Stimulated activated naive CD8-positive, alpha-beta T cell treated with anti-CD3 and anti-CD28 coated beads, Interleukin-15, amount 100 ng/mL, for 72 hours (primary cell): ENCODE data around the gene SEMA4D.

ENCODE experiments used
- ATAC-seq: fragments of 150-1000 bp; cut with Tn5 transposase; 2 replicates; pipeline ENCODE4 v1.10.0; 2021; ENCODE audit warnings: mild to moderate bottlenecking, moderate library complexity
- DNase-seq, 2 donors: peaks; one replicate each; pipeline ENCODE4 v3.0.0; 2021 to 2022
- H3K27ac Mint-ChIP-seq, 2 donors: one replicate each; pipeline ENCODE4 v1.8.0; 2022; ENCODE audit warnings: mild to moderate bottlenecking in 2 of 2, mixed read lengths in 2 of 2, moderate library complexity in 2 of 2
- H3K27me3 Mint-ChIP-seq: one replicate; pipeline ENCODE4 v1.8.0; 2022; ENCODE audit warnings: mixed read lengths
- H3K4me1 Mint-ChIP-seq: one replicate; pipeline ENCODE4 v1.8.0; 2022; ENCODE audit warnings: mild to moderate bottlenecking, mixed read lengths
- H3K4me3 Mint-ChIP-seq, 2 donors: one replicate each; pipeline ENCODE4 v1.8.0; 2022; ENCODE audit warnings: mild to moderate bottlenecking in 2 of 2, mixed read lengths in 2 of 2, moderate library complexity in 1 of 2
- H3K9me3 Mint-ChIP-seq, 2 donors: one replicate each; pipeline ENCODE4 v1.8.0; 2022; ENCODE audit warnings: mixed read lengths in 2 of 2

Gene SEMA4D

GRCh38 chr9:89325733-89326132, 172.2 kb downstream of the SEMA4D start:
- Mint-ChIP-seq H3K4me3 (no peak overlapping the region), H3K9me3 (no peaks in the 10 kb centered on the region), H3K4me1 (peaks cover 46% of the 10 kb centered on the region), H3K27ac (no peak overlapping the region), H3K27me3 (no peaks in the 10 kb centered on the region)
- ATAC-seq = no peak
- no peak for DNase-seq

- no peaks in the 10 kb centered on the region for H3K27me3 Mint-ChIP-seq
- ATAC-seq (no peak), DNase-seq (no peak)
- no peaks in the 10 kb centered on the region for H3K9me3 Mint-ChIP-seq
- H3K4me3 Mint-ChIP-seq = peak overlapping the region in 1 of 2 donors; percentile 34
- peak overlapping the region; percentile 5 to 34 for H3K27ac Mint-ChIP-seq
- H3K4me1 Mint-ChIP-seq = peaks cover 57% of the 10 kb centered on the region
Measured at GRCh38 chr9:89323390-89323789, 174.5 kb downstream of the SEMA4D start.

- no peaks in the 10 kb centered on the region for H3K27me3 Mint-ChIP-seq
- H3K27ac Mint-ChIP-seq = peak overlapping the region; percentile 96 to 99
- ATAC-seq = no peak
- peak overlapping the region; percentile 78 to 93 for H3K4me3 Mint-ChIP-seq
- H3K9me3 Mint-ChIP-seq = no peaks in the 10 kb centered on the region
- DNase-seq = no peak
- peaks cover 75% of the 10 kb centered on the region for H3K4me1 Mint-ChIP-seq
Measured at GRCh38 chr9:89319015-89319905, 178.7 kb downstream of the SEMA4D start.

GRCh38 chr9:89318123-89319014, 179.5 kb downstream of the SEMA4D start, which contains the start of gene SECISBP2:
Gene SECISBP2, plus strand, starts transcription at chr9:89318500. Its CDS starts 77 bp downstream, at chr9:89318577.
- Mint-ChIP-seq H3K4me1 (peaks cover 75% of the 10 kb centered on the region), H3K27me3 (no peaks in the 10 kb centered on the region), H3K4me3 (peak within 1 kb of the TSS; percentile 90 to 93), H3K27ac (peak within 1 kb of the TSS; percentile 96 to 99), H3K9me3 (no peaks in the 10 kb centered on the region)
- ATAC-seq (peak; percentile 92), DNase-seq (peak; percentile 97)

- Mint-ChIP-seq H3K27ac (peak overlapping the region; percentile 96 to 99), H3K4me3 (peak overlapping the region; percentile 90 to 93), H3K27me3 (no peaks in the 10 kb centered on the region), H3K9me3 (no peaks in the 10 kb centered on the region), H3K4me1 (peaks cover 71% of the 10 kb centered on the region)
- ATAC-seq (no peak), DNase-seq (no peak)
Measured at GRCh38 chr9:89317282-89317681, 180.6 kb downstream of the SEMA4D start.

- no peak overlapping the region for H3K27ac Mint-ChIP-seq
- no peaks in the 10 kb centered on the region for H3K27me3 Mint-ChIP-seq
- no peaks in the 10 kb centered on the region for H3K9me3 Mint-ChIP-seq
Measured at GRCh38 chr9:89315482-89315881, 182.4 kb downstream of the SEMA4D start.

GRCh38 chr9:89314955-89315354, 183.0 kb downstream of the SEMA4D start:
- Mint-ChIP-seq H3K9me3 (no peaks in the 10 kb centered on the region), H3K27ac (no peak overlapping the region), H3K27me3 (no peaks in the 10 kb centered on the region), H3K4me3 (peak overlapping the region; percentile 94 to 96), H3K4me1 (peaks cover 51% of the 10 kb centered on the region)
- no peak for DNase-seq
- ATAC-seq = no peak

More at GRCh38 chr9:89315482-89315881, 182.4 kb downstream of the SEMA4D start:
- DNase-seq (no peak), ATAC-seq (no peak)
- H3K4me3 Mint-ChIP-seq = peak overlapping the region; percentile 15 to 94
- peaks cover 55% of the 10 kb centered on the region for H3K4me1 Mint-ChIP-seq

- Mint-ChIP-seq H3K27me3 (no peaks in the 10 kb centered on the region), H3K27ac (peak overlapping the region in 1 of 2 donors; percentile 26), H3K4me3 (peak overlapping the region; percentile 94 to 96), H3K9me3 (no peaks in the 10 kb centered on the region), H3K4me1 (peaks cover 46% of the 10 kb centered on the region)
- ATAC-seq (no peak), DNase-seq (no peak)
Measured at GRCh38 chr9:89313842-89314241, 184.1 kb downstream of the SEMA4D start.

- peak overlapping the region; percentile 94 to 96 for H3K4me3 Mint-ChIP-seq
- H3K9me3 Mint-ChIP-seq = no peaks in the 10 kb centered on the region
- H3K4me1 Mint-ChIP-seq = peaks cover 35% of the 10 kb centered on the region
- DNase-seq = no peak
- ATAC-seq = no peak
- H3K27me3 Mint-ChIP-seq = no peaks in the 10 kb centered on the region
- H3K27ac Mint-ChIP-seq = peak overlapping the region; percentile 52 to 100
Measured at GRCh38 chr9:89312222-89312571, 185.7 kb downstream of the SEMA4D start.

GRCh38 chr9:89311346-89312221, 186.3 kb downstream of the SEMA4D start:
- Mint-ChIP-seq H3K27me3 (no peaks in the 10 kb centered on the region), H3K9me3 (no peaks in the 10 kb centered on the region), H3K4me1 (peaks cover 29% of the 10 kb centered on the region), H3K4me3 (peak overlapping the region; percentile 94 to 96), H3K27ac (peak overlapping the region; percentile 100)
- DNase-seq (no peak), ATAC-seq (peak; percentile 13)
